Thyroid gland (tissue), 4 donors: ENCODE measurements around the gene RHBDD1. TPM values are rescaled to one million over a fixed set of nuclear protein-coding genes. Genes with fewer than 3 reads are reported as not detected.

ENCODE experiments used
- DNase-seq, 2 donors: peaks; one replicate each; pipeline ENCODE4 v3.0.0-alpha.2; 2019
- H3K27ac ChIP-seq, 3 donors: fragments of 200-600 bp; sonication (generic); 1 replicate in 2 of 3; 2 replicates in 1 of 3; pipeline ENCODE4 v1.5.1; 2016 to 2019; ENCODE audit warnings: mild to moderate bottlenecking in 1 of 3, moderate library complexity in 1 of 3
- H3K27me3 ChIP-seq: fragments of 200-600 bp; sonication (generic); one replicate; pipeline ENCODE4 v1.5.1; 2019
- H3K36me3 ChIP-seq, 2 donors: fragments of 200-600 bp; sonication (generic); one replicate each; pipeline ENCODE4 v1.5.1; 2016 to 2019
- H3K4me1 ChIP-seq, 2 donors: fragments of 200-600 bp; sonication (generic); one replicate each; pipeline ENCODE4 v1.5.1; 2017 to 2019
- H3K4me3 ChIP-seq, 3 donors: fragments of 200-600 bp; sonication (generic); replicated peaks in 1 of 3; 1 replicate in 2 of 3; 2 replicates in 1 of 3; pipeline ENCODE4 v1.5.1; 2016; ENCODE audit warnings: mild to moderate bottlenecking in 1 of 3
- H3K9me3 ChIP-seq: fragments of 200-600 bp; sonication (generic); one replicate; pipeline ENCODE4 v1.5.1; 2017
- CTCF ChIP-seq, 6 experiments: fragments of 200-600 bp in 3 of 6; fragments of 450-650 bp in 3 of 6; sonication (generic) in 3 of 6; IDR thresholded peaks; one replicate each; pipeline ENCODE4 v1.5.1; 2016 to 2019; ENCODE audit warnings: antibody characterized with exemption in 6 of 6, mild to moderate bottlenecking in 2 of 6, inconsistent platforms in 1 of 6, moderate library complexity in 1 of 6
- POLR2A ChIP-seq, 2 donors: fragments of 450-650 bp; IDR thresholded peaks; one replicate each; pipeline ENCODE4 v1.6.1; 2017; ENCODE audit warnings: antibody characterized with exemption in 2 of 2, mild to moderate bottlenecking in 2 of 2, moderate library complexity in 1 of 2
- WGBS, 2 donors: methylation state at CpG; one replicate each; pipeline ENCODE4 v1.1.5; 2017; 5-methylcytosine and 5-hydroxymethylcytosine counted together
- intact Hi-C: fragments of 100-400 bp; cut with DNase I; formaldehyde crosslinking; loops from one replicate; pipeline ENCODE4 v1.15.1; 2023
- total RNA-seq, 4 donors: library from RNA; depleted of rRNA; stranded (reverse); fragments of >200 nt; gene quantifications; one replicate each; pipeline ENCODE4 v1.2.3, GENCODE V29; 2016

Gene RHBDD1
- total RNA-seq, 4 donors from 2014 or later, result 17.2 to 36.5 (median 26.2) TPM

- no peaks in the 10 kb centered on the region for H3K9me3 ChIP-seq
- H3K27me3 ChIP-seq, result no peaks in the 10 kb centered on the region
- intact Hi-C loops, result no loop called here
- WGBS, 2 donors, result 92 to 96% methylated on average over 1 of the region's 1 CpG
- no peak overlapping the region for H3K4me3 ChIP-seq
- no peak overlapping the region for H3K27ac ChIP-seq
- no peaks in the 10 kb centered on the region for H3K36me3 ChIP-seq
- TF ChIP-seq CTCF (IDR thresholded peaks at IDR 0.05), result no peak
- TF ChIP-seq POLR2A (IDR thresholded peaks at IDR 0.05), result no peak
- no peaks in the 10 kb centered on the region for H3K4me1 ChIP-seq
- no peak for DNase-seq
These were observed 38.0 kb downstream of the RHBDD1 start for GRCh38 chr2:226873826-226874225.

DNA sequence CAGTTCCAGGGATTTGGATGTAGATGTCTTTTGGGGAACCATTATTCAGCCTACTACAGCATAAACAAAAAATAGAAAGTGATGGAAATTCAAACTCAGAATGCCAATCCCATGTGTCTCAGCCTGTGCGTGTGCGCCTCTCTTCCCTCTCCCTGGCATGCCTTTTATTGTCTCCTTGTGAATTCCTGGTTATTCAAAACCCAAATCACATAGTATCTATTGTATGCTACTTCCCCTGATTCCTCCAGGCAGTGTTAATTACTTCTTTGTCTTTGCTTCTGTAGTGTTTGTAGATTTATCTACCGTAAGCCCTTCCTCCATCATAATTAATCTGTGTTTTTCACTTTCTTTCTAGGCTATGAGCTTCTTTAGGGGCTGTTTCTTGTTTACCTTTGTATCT is 38.9 kb downstream of the RHBDD1 start:
- intact Hi-C loops, result no loop called here
- TF ChIP-seq CTCF (IDR thresholded peaks at IDR 0.05) (no peak), POLR2A (IDR thresholded peaks at IDR 0.05) (no peak)
- no peaks in the 10 kb centered on the region for H3K9me3 ChIP-seq
- no peaks in the 10 kb centered on the region for H3K4me1 ChIP-seq
- no peaks in the 10 kb centered on the region for H3K36me3 ChIP-seq
- 94 to 98% methylated on average over 3 of the region's 3 CpGs for WGBS, 2 donors
- H3K4me3 ChIP-seq, result no peak overlapping the region
- H3K27me3 ChIP-seq, result no peaks in the 10 kb centered on the region
- no peak for DNase-seq
- no peak overlapping the region for H3K27ac ChIP-seq

- no peaks in the 10 kb centered on the region for H3K9me3 ChIP-seq
- no peak overlapping the region for H3K4me3 ChIP-seq
- no peaks in the 10 kb centered on the region for H3K4me1 ChIP-seq
- WGBS, 2 donors, result 93 to 94% methylated on average over 5 of the region's 5 CpGs
- H3K27ac ChIP-seq, result no peak overlapping the region
- intact Hi-C loops, result no loop called here
- H3K27me3 ChIP-seq, result no peaks in the 10 kb centered on the region
- H3K36me3 ChIP-seq, result no peaks in the 10 kb centered on the region
- no peak for TF ChIP-seq CTCF (IDR thresholded peaks at IDR 0.05)
- no peak for TF ChIP-seq POLR2A (IDR thresholded peaks at IDR 0.05)
- no peak for DNase-seq
These were observed 39.8 kb downstream of the RHBDD1 start for GRCh38 chr2:226875438-226876225.

DNA sequence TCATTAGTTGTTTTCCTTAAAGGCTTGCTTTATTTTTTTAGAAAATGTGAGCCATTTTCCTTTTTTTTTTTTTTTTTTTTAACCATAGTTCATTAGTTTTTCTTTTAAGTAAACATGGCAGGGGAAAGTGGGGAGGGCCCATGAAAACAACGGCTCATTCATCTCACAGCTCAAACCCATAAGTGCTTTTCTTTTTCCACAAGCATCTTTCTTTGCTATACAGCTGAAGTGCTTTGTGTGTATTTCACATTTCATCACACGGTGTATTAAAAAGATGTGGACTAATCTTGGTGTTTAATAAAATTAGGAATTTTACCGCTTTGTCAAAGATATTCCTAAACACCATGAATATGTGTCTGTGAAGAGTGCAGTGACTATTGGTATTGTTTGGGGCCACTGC is 41.6 kb downstream of the RHBDD1 start:
- intact Hi-C loops, result no loop called here
- WGBS, 2 donors, result 79 to 80% methylated on average over 3 of the region's 3 CpGs
- TF ChIP-seq POLR2A (IDR thresholded peaks at IDR 0.05) (no peak), CTCF (IDR thresholded peaks at IDR 0.05) (no peak)

DNA sequence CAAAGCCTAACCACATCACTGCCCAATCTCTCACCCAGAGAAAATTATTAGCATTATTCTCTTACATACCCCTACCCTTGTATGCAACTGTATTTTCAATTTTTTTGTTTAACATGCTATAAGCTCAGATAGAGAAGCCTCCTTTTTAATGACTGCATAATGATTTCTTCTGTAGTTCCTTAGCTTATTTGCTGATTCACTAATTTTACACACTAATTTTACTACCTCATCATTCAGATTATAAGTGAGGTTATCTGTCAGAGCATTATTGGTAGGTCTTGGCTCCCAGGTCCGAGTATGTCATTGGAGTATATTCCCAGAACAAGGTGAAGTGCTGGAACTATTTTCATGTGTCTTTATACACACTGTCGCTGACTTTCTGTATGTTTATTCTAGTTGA is 45.4 kb downstream of the RHBDD1 start:
- TF ChIP-seq CTCF (IDR thresholded peaks at IDR 0.05) (no peak), POLR2A (IDR thresholded peaks at IDR 0.05) (no peak)
- intact Hi-C loops, result no loop called here
- H3K36me3 ChIP-seq, result no peaks in the 10 kb centered on the region
- no peak overlapping the region for H3K27ac ChIP-seq
- no peak for DNase-seq
- WGBS, 2 donors, result 92 to 96% methylated on average over 2 of the region's 2 CpGs
- no peaks in the 10 kb centered on the region for H3K4me1 ChIP-seq
- H3K9me3 ChIP-seq, result no peaks in the 10 kb centered on the region
- H3K4me3 ChIP-seq, result no peak overlapping the region
- no peaks in the 10 kb centered on the region for H3K27me3 ChIP-seq

More for the DNA sequence above, 41.6 kb downstream of the RHBDD1 start:
- H3K9me3 ChIP-seq, result no peaks in the 10 kb centered on the region
- no peaks in the 10 kb centered on the region for H3K4me1 ChIP-seq
- no peak overlapping the region for H3K4me3 ChIP-seq
- no peaks in the 10 kb centered on the region for H3K27me3 ChIP-seq
- H3K36me3 ChIP-seq, result no peaks in the 10 kb centered on the region
- no peak overlapping the region for H3K27ac ChIP-seq
- DNase-seq, result no peak
